GM18909 (cell line): ENCODE data around the gene POP5.
A peak's percentile ranks its signal among the peaks of the same experiment; 100 is the strongest.

Experiments
- ATAC-seq: cut with Tn5 transposase; IDR thresholded peaks from one replicate; pipeline ENCODE4 v1.9.1; 2021; ENCODE audit warnings: mild to moderate bottlenecking; ENCODE audit not compliant: unreplicated experiment, poor library complexity

The POP5 gene

DNA sequence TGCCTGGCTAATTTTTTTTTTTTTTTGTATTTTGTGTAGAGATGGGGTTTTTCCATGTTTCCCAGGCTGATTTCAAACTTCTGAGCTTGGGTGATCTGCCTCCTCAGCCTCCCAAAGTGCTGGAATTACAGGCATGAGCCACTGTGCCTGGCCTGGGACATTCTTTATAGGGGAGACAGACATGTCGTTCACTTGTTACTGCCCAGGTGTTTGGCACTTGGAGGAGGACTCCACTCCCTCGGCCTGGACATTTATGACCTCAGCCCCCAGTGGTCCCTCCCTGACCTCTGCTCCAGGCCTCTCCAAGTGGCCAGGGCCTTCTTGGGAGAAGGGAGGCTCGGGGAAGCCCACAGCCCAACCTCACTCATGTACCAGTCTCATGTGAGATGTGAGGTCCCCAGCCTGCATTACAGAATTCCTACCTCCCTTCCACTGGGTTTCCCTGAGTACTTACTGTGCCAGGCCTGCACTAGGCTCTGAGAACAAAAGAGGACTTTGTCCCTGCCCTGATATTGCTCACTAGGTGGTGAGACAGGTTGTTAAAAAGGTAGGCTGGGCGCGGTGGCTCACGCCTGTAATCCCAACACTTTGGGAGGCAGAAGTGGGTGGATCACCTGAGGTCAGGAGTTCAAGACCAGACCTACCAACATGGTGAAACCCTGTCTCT, 9.7 kb upstream of the POP5 start:
- no peak for ATAC-seq

- no peak for ATAC-seq
Measured at GRCh38 chr12:120588948-120589930, 8.0 kb upstream of the POP5 start.

- no peak for ATAC-seq
Measured at GRCh38 chr12:120588371-120588770, 7.2 kb upstream of the POP5 start.

DNA sequence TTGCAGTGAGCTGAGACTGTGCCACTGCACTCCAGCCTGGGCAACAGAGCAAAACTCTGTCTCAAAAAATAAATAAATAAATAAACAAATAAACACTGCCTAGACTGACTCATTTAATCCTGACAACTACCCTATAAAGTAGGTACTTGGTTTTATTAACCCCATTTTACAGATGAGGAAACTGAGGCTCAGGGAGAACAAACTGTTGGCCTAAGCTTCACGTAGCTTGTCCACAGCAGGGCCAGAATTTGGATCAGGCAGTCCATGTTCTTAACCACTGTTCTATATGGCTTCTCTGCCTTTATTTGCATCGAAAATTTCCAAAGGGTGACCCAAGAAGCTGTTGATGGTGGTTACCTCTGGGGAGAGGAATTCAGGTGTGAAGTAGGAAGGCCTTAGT, 5.7 kb upstream of the POP5 start:
- ATAC-seq = no peak

DNA sequence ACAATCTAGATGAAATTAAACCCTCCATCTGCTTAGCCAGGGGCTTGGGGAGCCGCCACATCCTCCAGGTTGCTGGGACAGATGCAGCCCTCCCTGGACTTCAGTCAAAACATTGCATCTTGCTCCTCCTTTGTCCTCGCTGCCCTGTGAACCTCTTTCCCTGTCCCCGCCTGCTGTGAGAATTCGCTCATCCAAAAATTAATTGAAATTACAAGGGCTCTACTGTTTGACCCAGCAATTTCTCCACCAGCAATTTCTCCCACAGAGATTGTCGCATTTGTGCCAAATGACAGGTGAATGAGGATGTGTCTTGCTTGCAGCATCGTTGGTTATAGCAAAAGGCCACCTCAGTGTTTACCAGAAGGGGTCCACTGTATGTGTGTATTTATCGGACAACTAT, 5.0 kb upstream of the POP5 start:
- no peak for ATAC-seq

GRCh38 chr12:120584343-120585149, 3.3 kb upstream of the POP5 start:
- ATAC-seq = no peak

DNA sequence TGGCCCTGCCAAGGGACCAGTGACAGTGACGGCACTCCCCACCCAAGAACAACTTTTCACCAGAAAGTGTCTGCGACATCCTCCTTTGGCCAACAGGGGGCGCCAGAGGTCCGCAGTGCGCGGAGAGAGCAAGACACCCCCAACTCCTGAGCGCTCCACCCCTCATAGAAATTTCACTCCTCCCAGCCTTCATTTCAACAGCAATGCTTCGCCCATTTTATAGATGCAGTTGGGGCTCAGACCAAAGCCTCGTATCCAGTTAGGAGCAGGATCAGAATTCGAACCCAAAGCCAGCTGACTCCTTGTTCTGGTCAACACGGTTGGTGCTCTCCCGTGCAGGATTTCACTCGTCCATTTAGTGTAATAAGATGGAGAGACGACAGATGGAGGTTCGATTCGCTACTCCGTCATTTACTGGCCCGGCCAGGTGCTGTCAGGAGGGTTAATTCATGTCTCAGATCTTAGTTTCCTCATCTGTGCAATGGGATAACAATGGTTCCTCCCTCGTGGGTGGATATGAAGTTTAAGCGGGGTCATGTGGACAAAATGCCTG, 2.4 kb upstream of the POP5 start:
- ATAC-seq = peak; percentile 32

DNA sequence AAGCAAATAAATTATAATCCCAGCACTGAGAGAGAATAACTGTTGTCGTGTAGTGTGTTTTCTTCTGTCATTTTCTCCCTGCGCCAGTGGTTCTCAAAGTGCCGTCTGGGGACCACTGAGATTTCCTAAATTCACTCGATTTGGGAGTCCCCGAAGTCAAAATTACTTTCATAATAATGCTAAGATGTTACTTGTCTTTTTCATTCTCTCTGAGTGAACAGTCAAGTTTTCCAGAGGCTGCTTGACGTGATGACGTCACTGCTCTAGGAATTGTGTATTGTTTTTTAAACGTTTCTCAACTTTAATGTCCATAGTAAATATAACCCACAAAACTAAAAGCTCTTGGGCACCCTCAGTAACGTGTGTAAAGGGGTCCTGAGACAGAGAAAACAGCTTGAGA, 796 bp upstream of the POP5 start:
- ATAC-seq = no peak

- no peak for ATAC-seq
Measured at GRCh38 chr12:120579179-120579578, 2.0 kb downstream of the POP5 start.

DNA sequence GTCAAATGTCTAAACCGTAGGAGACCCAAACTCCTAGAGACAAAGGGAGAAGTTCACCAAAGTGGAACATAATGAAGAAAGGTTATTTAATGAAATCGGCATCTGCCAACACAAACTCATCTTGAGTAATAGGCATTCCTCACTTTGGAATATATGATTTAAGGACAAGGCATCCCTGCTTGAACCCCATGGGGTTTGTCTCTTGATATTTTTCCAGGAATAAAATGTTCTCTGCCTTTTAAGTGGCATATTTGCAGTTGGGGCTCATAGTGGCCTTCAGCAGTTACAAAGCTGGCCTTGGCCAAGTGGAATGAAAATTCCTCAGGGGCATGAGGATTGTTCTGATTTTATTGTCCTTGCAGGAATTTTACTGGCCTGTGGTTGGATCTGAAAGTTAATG, 7.1 kb downstream of the POP5 start:
- ATAC-seq = no peak

DNA sequence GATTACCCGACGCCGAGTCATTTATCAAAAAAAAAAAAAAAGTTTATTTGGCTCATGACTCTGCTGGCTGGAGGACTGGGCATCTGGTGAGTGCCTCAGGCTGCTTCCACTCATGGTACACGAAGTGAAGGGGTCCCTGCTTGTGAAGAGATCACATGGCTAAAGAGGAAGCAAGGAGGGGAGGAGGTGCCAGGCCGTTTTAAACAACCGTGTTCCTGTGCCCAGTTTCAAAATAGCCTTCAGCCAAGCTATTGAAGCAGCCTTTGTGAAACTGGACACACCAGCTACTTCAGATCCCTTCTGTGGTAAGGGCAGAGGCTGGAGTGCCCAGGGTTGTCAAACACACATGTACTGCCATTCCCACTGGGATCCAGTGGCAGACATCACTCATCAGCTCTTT, 7.6 kb downstream of the POP5 start:
- ATAC-seq = no peak

GRCh38 chr12:120571299-120571698, 9.9 kb downstream of the POP5 start:
- no peak for ATAC-seq

DNA sequence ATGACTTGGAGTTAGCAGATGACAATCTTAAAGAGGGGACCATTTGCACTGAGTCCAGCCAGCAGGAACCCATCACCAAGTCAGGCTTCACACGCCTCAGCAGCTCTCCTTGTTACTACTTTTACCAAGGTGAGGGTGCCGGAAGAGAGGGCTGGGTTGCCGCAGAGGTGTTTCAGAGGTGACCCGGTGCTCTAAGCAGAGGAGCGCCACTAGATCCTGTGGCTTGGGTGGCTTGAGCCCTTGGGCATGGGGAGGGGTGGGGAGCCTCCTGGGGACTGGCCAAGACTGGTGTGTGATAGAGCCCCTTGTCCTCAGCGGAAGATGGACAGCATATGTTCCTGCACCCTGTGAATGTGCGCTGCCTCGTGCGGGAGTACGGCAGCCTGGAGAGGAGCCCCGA, 17.7 kb downstream of the POP5 start:
- no peak for ATAC-seq

GRCh38 chr12:120562906-120563305, 18.3 kb downstream of the POP5 start:
- no peak for ATAC-seq

DNA sequence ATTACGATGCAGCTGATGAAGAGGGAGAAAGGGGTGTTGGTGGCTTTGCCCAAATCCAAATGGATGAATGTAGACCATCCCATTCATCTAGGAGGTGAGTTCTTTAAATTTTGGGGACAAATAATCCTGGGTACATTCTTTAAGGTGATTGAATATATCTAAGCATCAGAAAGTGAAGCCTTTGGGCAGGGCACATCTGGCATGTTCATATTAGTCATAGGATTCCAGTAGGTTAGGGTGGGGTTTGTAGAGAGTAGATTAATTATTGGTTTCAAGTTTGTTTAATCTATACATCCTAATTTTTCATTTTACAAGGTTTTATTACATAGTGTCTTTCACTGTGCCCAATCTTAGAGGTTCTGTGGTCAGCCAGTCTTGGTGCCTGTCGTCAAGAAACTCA, 23.6 kb downstream of the POP5 start:
- no peak for ATAC-seq

DNA sequence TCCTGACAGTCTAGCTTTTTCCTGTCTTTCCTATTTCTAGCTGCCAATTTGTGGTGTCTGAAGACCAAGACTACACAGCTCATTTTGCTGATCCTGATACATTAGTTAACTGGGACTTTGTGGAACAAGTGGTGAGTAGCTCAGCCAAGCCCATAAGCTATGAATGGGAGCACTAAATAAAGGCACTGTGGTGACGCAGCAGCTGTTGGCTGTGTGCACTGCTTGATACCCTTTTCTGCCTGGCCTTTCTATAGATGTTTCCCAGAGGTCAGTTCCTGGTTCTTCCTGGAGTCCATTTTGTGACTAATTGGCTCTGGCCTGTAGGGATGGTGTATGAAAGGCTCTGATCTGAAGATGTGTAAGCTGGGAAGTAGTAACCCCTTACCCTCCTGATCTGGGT, 26.5 kb downstream of the POP5 start:
- ATAC-seq = no peak

DNA sequence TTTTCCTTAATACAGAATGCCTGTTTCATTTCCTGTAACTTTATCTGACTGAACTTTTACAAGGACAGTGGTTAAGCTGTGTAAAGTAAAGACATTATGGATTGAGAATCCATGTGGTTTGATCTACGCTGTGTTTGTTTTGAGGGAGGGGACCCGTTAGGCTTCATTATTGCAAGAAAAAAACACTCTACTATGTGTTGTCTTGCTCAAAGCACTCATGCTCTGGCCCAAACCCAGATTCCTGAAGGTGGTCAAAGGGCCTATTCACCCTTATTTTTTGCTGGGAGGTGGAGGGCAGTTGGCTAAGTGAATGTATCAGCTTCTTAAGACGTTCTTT, 35.2 kb downstream of the POP5 start:
- ATAC-seq = no peak

DNA sequence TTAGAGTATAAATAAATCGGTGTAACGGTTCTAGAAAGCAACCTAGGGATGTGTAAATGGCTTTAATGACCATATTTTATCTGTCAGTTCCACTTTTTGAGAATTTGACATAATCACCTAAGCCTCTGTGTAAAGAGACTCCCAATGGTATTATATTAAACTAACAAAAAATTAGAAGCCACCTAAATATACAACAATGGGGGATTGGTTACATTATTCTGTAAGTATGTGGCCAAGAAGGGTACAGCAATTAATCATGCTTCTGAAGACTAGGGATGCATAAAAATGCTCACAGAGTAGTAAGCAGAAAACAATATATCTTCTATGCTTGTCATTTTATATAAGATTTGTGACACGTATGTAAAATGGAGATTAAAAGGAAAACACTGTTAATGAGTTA, 36.5 kb downstream of the POP5 start:
- no peak for ATAC-seq

DNA sequence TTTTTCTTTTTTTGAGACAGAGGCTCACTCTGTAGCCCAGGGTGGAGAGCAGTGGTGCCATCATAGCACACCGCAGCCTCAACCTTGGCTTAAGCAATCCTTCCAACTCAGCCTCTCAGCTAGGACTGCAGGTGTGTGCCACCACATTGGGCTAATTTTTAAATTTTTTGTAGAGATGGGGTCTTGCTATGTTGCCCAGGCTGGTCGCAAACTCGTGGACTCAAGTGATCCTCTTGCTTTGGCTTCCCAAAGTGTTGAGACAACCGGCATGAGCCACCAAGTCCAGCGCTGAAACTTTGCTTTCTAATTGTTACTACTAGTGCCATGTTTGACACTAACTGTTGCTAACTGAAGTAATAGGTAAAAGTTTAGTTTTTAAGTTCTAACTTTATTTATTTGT, 39.0 kb downstream of the POP5 start:
- ATAC-seq = no peak

- ATAC-seq = no peak
Measured at GRCh38 chr12:120540445-120540844, 40.8 kb downstream of the POP5 start.

GRCh38 chr12:120539303-120539702, 41.9 kb downstream of the POP5 start:
- ATAC-seq = no peak
